ENCODE results near the gene PPARG. TPM values are rescaled to one million over a fixed set of nuclear protein-coding genes. Genes with fewer than 3 reads are reported as not detected.

Gene PPARG
- total RNA-seq, 1 experiment from 2014 or later = 0.79 TPM

GRCh38 chr3:12336099-12336498, 47.2 kb downstream of the PPARG start:
- Mint-ChIP-seq H3K27ac (no peak overlapping the region), H3K9me3 (no peaks in the 10 kb centered on the region), H3K36me3 (no peaks in the 10 kb centered on the region), H3K4me1 (no peaks in the 10 kb centered on the region), H3K4me3 (no peak overlapping the region), H3K27me3 (ENCODE audit: low read depth) (no peaks in the 10 kb centered on the region; the same call in 1 of the 2 replicates)
- ChIA-PET CTCF (no interaction called here), POLR2A (no interaction called here)
- TF ChIP-seq PRDM15 (CRISPR knock-in tag; IDR thresholded peaks at IDR 0.05) (no peak), TCF7 (CRISPR knock-in tag; IDR thresholded peaks at IDR 0.05; ENCODE audit: low read depth) (no peak), STAT6 (CRISPR knock-in tag; conservative IDR thresholded peaks at IDR 0.05; ENCODE audit: low read depth) (no peak), USF2 (CRISPR knock-in tag; IDR thresholded peaks at IDR 0.05) (no peak), CBFB (CRISPR knock-in tag; IDR thresholded peaks at IDR 0.05; ENCODE audit: low read depth) (no peak), ZNF219 (CRISPR knock-in tag; IDR thresholded peaks at IDR 0.05; ENCODE audit: borderline replicate concordance) (no peak), ZNF671 (CRISPR knock-in tag; IDR thresholded peaks at IDR 0.05) (no peak), ZNF138 (CRISPR knock-in tag; conservative IDR thresholded peaks at IDR 0.05) (no peak)
- DNase-seq (ENCODE audit: low spot score) = no peak
- ATAC-seq = no peak

GRCh38 chr3:12338595-12339546, 50.0 kb downstream of the PPARG start:
- peaks cover 7% of the 10 kb centered on the region for H3K27me3 Mint-ChIP-seq (ENCODE audit: low read depth)
- ATAC-seq = no peak
- no peak for DNase-seq (ENCODE audit: low spot score)
- TF ChIP-seq STAT6 (CRISPR knock-in tag; conservative IDR thresholded peaks at IDR 0.05; ENCODE audit: low read depth) = no peak
- TF ChIP-seq ATF2 (CRISPR knock-in tag; IDR thresholded peaks at IDR 0.05; ENCODE audit: borderline replicate concordance, low read depth) = no peak
- TF ChIP-seq AFF4 (CRISPR knock-in tag; IDR thresholded peaks at IDR 0.05; ENCODE audit: borderline replicate concordance) = no peak
- no peak for TF ChIP-seq ATF3 (CRISPR knock-in tag; conservative IDR thresholded peaks at IDR 0.05)
- TF ChIP-seq GTF2I (CRISPR knock-in tag; conservative IDR thresholded peaks at IDR 0.05) = no peak
- no peak for TF ChIP-seq NR1H2 (CRISPR knock-in tag; IDR thresholded peaks at IDR 0.05)
- no peak for TF ChIP-seq NR3C1 (CRISPR knock-in tag; conservative IDR thresholded peaks at IDR 0.05; ENCODE audit: low read depth)
- H3K4me3 Mint-ChIP-seq = no peak overlapping the region
- ChIA-PET CTCF (no interaction called here), POLR2A (no interaction called here)
- no peaks in the 10 kb centered on the region for H3K9me3 Mint-ChIP-seq
- no peak overlapping the region for H3K27ac Mint-ChIP-seq
- H3K36me3 Mint-ChIP-seq = no peaks in the 10 kb centered on the region
- no peaks in the 10 kb centered on the region for H3K4me1 Mint-ChIP-seq
